GM03348 (cell line): ENCODE data around the gene PROZ.
"Not testable (repeated sequence)": the region's sequence is repeated elsewhere in the genome, so short reads cannot be mapped to it uniquely, and the experiment has no call there.

Experiments used
- DNase-seq: peaks from one replicate; pipeline ENCODE4 v3.0.0; 2012; ENCODE audit warnings: low spot score

PROZ gene

DNA sequence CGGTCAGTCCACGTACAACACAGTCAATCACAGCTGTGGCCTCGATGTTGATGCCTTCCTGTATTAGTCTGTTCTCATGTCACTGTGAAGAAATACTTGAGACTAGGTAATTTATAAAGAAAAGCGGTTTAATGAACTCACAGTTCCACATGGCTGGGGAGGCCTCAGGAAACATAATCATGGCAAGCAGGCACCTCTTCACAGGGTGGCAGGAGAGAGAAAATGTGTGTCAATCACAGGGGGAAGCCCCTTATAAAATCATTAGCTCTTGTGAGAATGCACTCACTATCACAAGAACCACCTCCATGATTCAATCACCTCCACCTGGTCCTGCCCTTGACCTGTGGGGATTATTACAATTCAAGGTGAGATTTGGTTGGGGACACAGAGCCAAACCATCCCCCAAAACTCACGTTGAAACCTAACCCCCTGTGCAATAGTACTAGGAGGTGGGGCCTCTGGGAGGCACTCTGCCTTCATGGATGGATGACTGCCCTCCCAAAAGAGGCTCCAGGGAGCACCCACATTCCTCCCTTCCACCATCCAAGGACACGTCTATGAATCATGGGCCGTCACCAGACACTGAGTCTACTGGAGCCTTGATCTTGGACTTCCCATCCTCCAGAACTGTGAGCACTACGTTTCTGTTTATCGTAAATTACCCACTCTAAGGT, 2.3 kb upstream of the PROZ start:
- no peak for DNase-seq

- DNase-seq, result no peak
These were observed 1.1 kb upstream of the PROZ start for GRCh38 chr13:113157206-113157928.

DNA sequence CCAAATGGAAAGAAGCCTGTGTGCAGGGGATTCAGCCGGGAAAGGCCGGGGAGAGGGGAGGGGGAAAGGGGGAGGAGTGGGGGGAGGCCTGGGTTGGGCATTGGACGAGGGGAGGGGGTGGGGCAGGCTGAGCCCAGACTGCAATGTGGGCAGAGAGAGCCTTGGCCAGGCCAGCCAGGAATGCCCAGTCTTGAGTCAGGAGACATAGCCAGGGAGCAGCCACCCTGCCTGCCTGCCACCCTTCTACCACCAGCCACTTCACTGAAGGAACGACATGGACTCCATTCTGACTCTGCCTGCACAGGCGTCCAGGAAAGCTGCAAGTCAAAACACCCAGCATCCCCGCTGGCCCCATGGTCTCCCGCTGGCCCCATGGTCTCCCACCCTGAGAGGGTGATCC, 498 bp downstream of the PROZ start:
- DNase-seq, result no peak

DNA sequence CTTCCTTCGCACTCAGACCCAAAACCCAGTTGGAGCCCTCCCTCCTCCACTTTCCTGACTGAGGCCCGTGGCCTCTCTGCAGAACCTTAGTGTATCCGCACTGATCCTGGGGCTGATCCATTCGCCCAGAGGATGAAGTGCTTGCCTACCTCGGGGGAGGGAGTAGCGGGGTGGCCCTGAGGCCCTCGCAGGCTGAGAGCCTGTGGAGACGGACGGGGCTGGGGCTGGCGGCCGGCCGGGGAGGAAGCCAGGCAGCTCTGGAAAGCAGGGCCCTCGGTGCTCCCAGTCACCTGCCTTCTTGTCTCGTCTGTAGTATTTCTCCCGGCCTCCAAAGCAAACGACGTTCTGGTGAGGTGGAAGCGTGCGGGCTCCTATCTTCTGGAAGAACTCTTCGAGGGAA, 1.3 kb downstream of the PROZ start:
- DNase-seq, result no peak

- DNase-seq, result no peak
These were observed 2.5 kb downstream of the PROZ start for GRCh38 chr13:113160983-113161382.

- no peak for DNase-seq
These were observed 3.0 kb downstream of the PROZ start for GRCh38 chr13:113161433-113161832.

- not testable (repeated sequence) for DNase-seq
These were observed 3.5 kb downstream of the PROZ start for GRCh38 chr13:113161975-113162374.

GRCh38 chr13:113162783-113163685, 4.6 kb downstream of the PROZ start:
- DNase-seq, result no peak

- DNase-seq, result no peak
These were observed 6.0 kb downstream of the PROZ start for GRCh38 chr13:113164492-113164891.

DNA sequence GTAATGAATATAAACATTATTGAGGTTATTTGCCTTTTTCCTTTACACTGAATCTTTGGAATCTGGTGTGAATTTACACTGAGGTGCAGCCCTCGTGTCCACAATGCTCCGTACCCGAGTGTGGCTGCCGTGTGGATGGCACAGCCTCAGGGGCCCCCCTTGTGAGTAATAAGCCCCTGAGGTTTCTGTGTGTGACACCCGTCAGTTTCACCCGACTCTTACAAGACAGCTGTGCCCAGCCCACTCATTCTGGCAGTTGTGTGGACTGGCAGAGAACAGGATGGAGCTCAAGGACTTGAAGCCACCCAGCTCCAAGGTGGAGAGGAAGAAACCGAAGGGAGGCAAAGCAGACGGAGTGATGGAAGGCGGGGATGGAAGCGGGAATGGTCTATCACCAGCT, 7.8 kb downstream of the PROZ start:
- no peak for DNase-seq

DNA sequence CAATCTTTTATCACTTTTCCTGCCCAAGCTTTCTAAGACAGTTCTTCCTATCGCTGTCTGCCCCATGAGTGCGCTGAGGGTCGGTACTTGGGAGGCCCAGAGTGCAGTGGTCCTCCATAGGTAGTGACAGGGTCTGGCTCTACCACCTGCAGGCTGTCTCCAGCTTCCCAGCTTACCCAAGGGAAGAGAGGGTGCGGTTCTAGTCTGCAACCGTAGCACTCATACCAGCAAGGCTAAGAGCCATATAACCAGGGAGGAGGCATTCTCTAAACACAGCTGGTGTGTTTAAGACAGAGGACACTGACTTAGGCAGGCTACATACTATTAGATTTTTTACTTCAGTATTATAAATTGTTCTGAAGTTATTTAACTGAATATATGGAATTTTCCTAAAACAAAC, 8.2 kb downstream of the PROZ start:
- no peak for DNase-seq

DNA sequence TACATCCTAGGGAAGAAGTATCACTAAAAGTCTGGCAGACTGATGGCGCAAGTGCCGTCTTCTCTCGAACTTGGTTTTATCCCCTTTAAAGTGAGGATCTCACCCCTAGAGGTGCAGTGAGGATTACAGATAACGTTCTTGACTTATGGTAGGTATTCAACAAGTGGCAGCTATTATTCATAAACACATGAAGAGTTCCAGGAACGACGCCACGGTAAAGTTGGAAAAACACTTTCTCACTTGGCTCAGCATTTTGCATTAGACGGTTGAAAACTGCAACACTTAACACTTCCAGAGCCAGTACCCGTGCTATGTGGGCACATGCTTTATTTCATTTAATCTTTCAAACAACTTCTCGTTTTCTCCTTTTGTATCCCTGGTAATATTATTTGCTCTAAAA, 8.7 kb downstream of the PROZ start:
- DNase-seq, result no peak

GRCh38 chr13:113167575-113167974, 9.1 kb downstream of the PROZ start:
- no peak for DNase-seq

- DNase-seq, result no peak
These were observed 9.8 kb downstream of the PROZ start for GRCh38 chr13:113168211-113168610.

DNA sequence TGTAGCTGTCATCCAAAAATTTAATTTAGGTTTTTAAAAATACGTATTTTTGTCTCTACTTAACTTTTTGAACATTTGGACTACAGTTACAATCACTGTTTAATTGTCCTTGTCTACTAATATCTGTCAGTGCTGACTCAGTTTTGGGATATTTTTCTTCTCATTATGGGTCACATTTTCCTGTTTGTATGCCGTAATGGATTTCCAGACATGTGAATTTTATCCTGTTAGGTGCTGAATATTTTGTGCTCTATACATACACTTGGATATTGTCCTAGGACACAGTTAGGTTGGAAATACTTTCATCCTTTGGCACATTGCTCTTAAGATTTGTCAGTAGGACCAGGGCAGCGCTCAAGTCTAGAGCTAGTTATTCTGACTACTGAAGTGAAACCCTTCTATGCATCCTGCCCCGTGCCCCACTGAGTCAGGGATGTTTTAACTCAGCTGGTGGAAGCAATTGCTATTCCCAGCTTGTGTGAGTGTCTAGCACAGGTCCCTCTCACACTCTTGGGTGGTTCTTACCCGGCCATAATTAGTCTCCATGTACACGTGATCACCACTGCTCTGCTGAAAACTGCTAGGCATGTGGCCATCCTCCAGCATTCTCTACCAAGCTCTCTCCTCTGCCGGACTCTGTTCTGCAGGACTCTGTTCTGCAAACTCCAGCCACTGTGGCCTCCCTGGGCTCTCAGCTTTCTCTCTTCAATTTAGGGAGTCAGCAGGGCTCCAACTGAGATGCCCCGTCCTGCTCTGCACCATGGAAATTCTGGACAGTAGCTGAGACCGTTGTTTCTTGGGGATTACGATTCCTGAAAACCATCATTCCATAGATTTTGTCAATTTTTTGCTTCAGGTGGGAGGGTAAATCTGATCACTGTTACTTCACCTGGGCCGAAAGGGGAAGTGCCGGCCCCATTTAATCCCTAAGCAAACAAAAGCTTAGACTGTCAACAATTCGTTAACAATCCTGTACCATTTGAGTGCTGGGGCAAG, 11.1 kb downstream of the PROZ start:
- no peak for DNase-seq

DNA sequence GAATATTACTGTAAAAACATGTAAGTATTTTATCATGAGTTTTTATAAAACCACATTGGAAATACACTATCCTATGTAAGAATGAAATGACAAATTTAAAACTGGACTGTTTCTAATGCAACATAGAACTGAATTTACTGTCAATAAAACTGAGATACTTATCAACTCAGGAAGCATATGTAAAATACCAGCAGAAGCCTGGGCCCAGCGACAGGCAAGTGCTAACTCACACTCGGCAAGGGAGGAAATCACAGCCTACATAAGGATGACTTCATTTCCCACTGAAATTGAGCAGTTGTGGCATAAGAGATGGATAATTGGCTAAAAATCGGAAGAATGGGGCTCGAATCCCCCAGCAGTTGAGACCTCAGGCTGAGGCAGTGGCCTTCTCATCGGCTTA, 12.1 kb downstream of the PROZ start:
- no peak for DNase-seq

DNA sequence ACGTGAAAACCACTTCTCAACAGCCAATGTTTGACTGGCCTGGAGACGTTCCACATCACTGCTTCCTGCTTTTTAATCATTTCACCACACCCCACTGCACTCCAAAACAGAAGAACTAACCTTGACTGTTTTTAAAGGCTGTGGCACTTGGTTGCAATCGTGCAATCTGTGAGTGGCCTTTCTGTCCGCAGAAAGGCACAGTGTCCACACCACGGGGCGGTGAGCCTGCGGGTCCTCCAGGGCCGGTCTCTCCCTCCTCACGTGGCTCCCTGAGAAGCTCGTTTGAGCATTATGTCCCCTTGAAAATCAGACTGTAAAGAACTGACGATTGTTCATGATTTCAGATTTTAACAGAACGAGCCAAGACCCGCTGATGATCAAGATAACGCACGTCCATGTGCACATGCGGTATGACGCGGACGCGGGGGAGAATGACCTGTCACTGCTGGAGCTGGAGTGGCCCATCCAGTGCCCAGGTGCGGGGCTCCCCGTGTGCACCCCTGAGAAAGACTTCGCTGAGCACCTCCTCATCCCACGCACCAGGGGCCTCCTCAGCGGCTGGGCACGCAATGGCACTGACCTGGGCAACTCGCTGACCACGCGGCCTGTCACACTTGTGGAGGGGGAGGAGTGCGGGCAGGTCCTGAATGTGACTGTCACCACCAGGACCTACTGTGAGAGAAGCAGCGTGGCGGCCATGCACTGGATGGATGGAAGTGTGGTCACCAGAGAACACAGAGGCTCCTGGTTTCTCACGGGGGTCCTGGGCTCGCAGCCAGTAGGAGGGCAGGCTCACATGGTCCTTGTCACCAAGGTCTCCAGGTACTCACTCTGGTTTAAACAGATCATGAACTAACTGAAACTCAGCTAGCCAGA, 13.0 kb downstream of the PROZ start:
- DNase-seq, result no peak

- no peak for DNase-seq
These were observed 14.0 kb downstream of the PROZ start for GRCh38 chr13:113172419-113172926.

GRCh38 chr13:113176280-113176679, 17.8 kb downstream of the PROZ start:
- no peak for DNase-seq

DNA sequence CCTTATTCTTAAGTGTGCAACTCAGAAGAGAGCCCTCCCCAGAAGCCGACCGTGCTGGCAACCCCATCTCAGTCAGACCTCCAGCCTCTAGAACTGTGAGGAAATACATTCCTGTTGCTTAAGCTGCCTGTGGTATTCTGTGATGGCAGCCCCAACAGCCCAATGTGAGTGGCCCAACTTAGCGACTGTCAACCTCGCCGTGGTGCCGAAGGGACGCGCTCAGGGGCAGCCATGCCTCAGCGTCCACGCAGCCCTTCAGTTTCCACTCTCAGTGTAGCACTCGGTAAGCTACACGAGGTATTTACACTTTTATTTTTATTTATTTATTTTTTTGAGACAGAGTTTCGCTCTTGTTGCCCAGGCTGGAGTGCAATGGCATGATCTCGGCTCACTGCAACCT, 18.4 kb downstream of the PROZ start:
- DNase-seq, result no peak
